ENCODE data around the gene NDUFB11.
"Not testable (repeated sequence)": the region's sequence is repeated elsewhere in the genome, so short reads cannot be mapped to it uniquely, and the experiment has no call there.

The NDUFB11 gene

DNA sequence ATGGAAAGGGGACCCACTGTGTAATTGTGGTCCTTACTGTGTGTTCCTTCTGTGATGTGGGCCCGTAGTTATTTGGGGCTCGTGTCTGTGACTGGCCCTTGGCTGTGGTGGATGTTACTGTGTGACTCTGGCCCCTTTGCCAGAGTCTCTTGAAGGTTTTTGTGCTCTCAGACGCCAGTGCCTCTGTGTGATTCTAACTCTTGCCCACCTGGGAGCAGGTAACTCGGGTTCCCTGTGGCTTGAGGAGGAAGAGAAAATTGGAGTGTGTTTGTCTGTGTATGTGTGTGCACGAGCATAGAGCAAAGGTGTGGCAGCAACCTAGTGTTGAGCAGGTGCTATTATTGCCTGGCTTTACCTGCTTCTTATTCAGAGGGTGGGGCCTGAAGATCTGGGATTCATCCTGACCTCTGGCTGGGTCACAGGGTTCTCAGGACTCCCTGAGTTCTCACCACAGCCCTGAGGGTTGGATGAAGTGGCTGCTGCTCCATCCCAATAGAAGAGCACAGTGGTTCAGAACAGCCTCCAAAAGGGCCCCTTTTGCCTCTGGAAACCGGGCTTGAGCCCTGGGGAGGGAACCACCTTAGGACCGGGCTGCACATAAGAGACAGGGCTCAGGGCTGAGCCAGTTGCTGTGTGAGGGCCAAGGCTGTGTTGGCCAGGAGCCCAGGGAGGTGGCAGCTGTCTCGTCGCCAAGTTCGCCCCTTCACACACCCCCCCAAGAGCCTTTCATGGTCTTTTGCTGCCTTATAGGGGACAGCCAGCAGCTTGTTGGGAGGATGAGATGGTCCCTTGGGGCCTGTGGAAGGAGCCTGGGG, 1.8 kb upstream of the NDUFB11 start:
- no peak for DNase-seq (ENCODE audit: low read depth in 2 of 2)

DNA sequence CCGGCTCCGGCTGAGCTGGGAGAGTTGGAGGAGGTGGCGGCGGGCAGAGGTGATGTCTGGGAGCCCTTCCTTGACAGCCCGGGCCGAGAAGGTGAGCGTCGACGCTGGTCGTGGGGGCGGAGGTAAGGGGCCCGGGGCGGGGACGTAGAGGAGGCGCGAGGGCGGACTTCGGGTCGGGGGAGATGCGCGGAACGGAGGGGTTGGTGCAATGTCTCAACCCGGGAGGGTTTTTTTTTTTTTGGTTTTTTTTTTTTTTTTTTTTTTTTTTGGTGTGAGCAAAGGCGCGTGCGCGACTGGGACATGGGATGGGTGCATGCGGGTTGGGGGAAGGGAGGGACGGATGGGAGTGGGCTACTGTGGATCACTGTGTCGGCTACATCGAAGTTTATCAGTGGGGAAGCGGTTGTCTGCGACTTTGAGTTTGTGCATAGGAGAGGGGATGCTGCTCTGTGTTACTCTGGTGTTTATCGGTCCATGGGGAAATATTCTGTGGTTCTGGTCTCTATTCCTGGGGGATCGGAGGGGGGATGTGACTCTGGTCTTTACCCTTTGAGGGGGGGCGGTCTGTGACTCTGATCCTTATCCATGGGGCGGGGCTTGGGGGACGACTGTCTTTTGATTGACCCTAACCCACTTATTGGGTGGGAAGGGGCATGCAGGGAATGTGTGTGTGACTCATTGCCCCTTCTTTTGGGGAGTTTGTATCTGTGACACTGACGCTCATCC, 1.1 kb upstream of the NDUFB11 start:
- no peak for DNase-seq (ENCODE audit: low read depth in 2 of 2)

DNA sequence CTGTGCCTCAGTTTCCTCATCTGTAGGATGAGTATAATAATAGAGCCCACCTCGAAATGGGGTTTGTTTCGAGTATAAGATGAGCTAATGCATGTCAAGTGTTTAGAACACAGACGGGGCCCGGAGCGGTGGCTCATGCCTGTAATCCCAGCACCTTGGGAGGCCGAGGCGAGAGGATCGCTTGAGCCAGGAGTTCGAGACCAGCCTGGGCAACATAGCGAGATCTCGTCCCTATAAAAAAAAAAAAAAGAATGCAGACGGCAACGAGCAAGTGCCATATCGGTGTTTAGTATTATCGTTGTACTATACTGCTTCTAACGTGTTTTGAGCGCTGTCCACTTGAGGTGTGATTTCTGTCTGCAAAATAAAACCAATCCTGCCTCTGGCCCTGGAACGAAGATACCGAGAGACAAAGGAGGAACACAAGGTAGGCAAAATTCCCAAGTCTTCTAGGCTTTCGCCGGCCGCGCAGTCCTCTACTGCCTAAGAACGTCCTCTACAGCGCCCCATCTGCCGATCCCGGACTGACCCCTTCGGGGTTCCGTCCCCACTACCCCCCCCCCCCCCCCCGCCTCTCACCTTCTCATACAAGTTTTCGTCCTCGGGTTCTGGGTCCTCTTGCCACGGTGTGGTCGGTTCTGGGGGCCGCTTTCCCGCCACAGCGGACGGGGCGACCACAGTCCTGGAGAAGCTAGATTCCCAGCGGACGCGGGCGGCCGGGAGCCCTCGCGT, 442 bp downstream of the NDUFB11 start:
- no peak for DNase-seq (ENCODE audit: low read depth in 2 of 2)

DNA sequence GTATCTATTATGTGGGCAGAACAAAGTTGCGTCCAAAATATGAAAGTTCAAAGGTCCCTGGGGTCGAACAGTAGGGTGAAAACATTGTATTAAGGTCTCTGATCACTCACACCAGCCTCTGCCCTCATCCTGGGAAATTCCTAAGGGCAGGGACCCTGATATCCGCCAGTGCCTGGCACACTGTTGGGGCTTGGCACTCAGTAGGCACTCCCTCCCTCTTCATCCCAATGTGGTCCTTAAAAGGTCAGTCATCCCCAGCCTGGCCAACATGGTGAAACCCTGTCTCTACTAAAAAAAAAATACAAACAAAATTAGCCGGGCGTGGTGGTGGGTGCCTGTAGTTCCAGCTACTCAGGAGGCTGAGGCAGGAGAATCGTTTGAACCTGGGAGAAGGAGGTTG, 6.3 kb downstream of the NDUFB11 start:
- no peak for DNase-seq (ENCODE audit: low read depth in 2 of 2)

DNA sequence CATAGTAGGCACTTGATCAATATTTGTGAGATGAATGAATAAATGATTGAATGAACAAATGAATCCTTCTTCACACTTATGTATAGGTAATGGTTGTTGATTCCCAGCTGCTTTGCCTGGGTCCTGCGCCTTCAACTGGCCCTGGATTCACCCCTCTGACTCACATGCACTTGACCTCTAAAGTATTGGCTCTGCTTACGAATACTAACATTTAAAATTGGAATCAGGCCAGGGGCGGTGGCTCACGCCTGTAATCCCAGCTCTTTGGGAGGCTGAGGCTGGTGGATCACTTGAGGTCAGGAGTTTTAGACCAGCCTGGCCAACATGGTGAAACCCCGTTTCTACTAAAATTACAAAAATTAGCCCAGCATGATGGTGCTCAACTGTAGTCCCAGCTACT, 8.9 kb downstream of the NDUFB11 start:
- not testable (repeated sequence) for DNase-seq (ENCODE audit: low read depth in 2 of 2)

DNA sequence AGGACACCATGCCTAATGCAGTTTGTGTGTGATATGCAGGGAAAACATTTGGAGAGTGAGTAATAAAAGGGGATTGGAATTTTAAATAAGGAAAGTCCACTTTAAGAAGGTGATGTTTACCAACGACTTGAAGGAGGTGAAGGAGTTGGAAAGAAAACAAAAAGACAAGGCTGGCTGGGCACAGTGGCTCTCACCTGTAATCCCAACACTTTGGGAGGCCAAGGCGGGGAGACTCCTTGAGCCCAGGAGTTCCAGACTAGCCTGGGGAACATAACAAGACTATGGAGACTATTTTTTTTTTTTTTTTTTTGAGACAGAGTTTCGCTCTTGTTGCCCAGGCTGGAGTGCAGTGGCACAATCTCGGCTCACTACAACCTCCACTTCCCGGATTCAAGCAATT, 11.0 kb downstream of the NDUFB11 start:
- DNase-seq (ENCODE audit: low read depth in 2 of 2), result no peak

DNA sequence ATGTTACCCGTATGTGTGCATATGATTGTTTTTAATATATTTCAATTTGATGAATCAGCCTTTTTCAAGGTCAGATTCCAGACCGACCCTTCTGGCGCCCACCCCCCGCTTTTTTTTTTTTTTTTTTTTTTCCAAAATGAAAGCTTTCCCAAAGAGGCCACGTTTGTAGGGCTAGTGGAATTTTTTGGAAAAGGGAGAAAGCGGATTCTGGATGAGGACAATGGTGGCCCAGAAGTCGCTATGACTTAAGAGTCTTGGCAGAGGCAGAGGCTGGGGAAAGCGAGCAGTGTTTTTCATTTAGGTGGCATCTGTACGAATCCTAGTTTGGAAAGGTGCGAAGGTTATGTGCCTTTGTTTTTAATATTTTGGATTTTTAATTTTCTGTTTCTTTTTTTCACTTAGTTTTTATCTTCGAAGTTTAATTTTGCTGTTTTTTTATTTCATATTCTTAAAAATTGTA, 14.6 kb downstream of the NDUFB11 start:
- DNase-seq (ENCODE audit: low read depth in 2 of 2), result no peak

DNA sequence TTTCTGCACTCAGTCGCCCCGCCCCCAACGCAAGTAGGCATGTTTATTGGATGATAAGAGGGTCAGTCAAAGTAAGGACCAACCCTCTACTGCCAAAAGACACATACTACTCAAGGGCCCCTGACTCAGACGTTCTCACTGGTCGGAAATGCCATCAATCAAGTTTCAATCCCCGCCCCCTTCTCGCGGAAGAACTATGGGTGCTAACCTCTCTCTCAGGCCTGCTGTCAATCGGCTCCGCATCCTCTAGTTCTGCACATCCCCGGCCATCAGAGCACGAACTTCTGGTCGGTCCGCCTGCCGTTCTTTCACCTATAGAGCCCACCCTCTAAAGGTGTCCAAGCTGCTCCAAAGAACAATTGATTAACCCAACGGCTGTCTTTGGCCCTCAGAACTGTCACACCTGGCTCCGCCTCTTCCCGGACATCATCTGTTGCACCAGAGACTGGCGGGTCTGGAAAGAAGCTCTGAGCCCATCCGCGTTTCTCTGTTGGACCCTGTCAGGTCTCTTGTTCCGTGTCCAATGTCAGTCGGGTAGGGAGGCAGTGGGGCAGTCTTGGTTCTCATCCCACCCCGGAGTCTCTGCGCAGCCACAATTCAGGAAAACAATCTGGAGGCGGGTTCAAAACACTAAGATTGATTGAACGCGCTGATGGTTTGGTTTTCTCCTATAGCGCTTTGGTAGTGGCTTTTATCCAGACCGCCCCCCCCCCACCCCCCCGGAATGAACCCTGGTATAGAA, 15.2 kb downstream of the NDUFB11 start:
- peak; percentile 74 to 76 for DNase-seq (ENCODE audit: low read depth in 2 of 2)

DNA sequence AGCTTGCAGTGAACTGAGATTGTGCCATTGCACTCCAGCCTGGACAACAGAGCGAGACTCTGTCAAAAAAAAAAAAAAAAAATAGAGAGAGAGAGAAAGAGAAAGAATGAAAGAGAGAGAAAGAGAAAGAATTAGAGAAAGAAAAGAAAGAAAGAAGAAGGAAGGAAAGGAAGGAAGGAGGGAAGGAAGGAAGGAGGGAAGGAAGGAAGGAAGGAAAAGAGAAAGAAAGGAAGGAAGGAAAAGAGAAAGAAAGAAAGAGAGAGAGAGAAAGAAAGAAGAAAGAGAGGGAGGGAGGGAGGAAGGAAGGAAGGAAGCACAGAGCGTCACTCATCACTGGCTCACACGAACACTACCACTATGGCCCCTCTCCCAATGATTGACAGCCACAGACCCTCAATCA, 20.0 kb downstream of the NDUFB11 start:
- not testable (repeated sequence) for DNase-seq (ENCODE audit: low read depth in 2 of 2)

DNA sequence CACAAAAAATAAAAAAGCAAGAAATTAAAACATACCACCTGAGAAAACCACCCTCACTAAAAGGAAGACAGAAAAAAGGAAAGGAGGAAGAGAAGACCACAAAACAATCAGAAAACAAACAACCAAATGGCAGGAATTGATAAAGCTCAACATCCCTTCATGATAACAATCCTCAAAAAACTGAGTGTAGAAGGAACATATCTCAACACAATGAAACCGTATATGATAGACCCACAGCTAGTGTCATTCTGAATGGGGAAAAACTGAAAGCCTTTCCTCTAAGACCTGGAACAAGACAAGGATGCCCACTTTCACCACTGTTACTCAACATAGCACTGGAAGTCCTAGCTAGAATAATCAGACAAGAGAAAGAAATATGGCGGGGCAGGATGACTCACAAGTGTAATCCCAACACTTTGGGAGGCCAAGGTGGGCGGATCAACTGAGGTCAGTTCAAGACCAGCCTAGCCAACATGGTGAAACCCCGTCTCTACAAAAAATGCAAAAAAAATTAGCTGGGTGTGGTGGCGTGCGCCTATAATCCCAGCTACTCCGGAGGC, 27.9 kb downstream of the NDUFB11 start:
- not testable (repeated sequence) for DNase-seq (ENCODE audit: low read depth in 2 of 2)

DNA sequence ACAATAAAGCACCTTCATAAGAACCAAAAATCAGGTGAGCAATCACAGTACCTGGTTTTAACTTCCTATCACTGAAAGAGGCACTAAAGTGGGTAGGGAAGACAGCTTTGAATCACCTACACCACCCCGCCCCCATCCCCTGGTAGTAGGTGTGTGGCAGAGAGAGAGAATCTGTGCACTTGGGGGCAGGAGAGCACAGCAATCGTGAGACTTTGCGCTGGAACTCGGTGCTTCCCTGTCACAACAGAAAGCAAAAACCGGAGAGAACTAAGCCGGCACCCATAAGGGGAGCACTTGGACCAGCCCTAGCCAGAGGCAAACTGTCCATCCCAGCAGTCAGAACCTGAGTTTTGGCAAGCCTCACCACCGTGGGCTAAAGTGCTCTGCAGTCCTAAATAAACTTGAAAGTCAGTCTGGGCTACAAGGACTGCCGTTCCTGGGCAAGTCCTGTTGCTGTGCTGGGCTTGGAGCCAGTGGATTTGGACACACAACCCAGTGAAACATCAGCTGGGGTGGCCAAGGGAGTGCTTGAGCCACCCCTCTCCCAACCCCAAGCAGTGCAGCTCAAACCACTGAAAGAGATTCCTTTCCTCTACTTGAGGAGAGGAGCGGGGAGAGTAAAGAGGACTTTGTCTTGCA, 32.1 kb downstream of the NDUFB11 start:
- no peak for DNase-seq (ENCODE audit: low read depth in 2 of 2)

DNA sequence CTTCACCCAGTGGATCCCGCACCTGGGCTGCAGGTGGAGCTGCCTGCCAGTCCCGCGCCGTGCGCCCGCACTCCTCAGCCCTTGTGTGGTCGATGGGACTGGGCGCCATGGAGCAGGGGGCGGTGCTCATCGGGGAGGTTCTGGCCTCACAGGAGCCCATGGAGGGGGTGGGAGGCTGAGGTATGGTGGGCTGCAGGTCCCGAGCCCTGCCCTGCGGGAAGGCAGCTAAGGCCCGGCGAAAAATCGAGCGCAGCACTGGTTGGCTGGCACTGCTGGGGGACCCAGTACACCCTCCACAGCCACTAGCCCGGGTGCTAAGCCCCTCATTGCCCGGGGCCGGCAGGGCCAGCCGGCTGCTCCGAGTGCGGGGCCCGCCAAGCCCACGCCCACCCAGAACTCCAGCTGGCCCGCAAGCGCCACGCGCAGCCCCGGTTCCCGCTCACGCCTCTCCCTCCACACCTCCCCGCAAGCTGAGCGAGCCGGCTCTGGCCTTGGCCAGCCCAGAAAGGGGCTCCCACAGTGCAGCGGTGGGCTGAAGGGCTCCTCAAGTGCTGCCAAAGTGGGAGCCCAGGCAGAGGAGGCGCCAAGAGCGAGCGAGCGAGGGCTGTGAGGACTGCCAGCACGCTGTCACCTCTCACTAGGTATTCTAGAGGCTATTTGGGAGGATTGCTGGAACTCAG, 33.4 kb downstream of the NDUFB11 start:
- not testable (repeated sequence) for DNase-seq (ENCODE audit: low read depth in 2 of 2)

DNA sequence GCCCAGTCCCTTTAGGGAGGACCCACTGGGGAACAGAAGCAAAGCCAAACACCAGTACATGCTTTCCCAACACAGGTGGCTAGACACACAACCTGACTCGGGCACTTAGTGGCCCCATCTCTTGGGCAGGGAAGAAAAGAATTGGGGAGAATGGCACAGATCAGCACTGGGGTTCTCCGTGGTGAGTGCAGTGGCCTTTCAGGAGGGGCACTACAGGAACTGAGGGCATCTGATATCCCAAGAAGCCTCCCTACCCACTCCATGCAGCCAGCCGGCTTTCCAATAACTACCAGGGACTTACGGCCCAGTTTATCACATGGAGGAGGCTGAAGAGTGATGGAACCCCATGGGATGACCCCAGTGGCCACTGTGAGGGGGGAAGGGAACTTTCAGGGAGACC, 43.3 kb downstream of the NDUFB11 start:
- DNase-seq (ENCODE audit: low read depth in 2 of 2), result no peak

DNA sequence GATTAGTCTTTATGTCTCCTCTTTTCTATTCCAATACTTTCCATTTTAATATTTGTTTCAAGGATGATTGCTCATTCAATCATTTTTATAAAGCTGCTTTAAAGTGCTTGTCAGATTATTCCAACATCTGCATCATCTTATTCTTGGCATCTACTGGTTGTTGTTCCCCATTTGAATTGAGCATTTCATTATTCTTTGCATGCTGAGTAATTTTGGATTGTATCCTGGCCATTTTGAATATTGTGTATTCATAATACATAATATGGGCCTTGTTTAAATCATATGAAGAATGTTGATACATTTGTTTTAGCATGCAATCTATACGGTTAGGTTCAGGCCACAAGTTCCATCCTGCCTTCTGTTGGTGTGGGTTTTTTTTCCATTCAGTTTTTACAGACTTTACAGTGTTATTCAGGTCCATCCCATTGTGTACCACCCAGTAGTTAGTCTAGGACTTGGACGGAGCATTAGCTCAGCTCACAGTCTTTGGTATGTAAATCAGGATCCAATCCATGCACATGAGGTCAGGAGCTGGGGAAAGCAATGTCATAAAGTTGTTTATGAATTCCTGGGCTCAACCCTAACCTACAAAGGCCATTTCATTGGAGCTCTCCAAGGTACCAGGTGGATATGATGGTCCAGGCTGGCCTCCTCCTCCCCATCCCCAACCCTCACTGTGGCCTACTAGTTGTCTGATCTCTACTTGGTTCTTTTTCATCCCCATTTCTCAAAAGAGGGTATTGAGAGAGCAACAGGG, 46.0 kb downstream of the NDUFB11 start:
- no peak for DNase-seq (ENCODE audit: low read depth in 2 of 2)

DNA sequence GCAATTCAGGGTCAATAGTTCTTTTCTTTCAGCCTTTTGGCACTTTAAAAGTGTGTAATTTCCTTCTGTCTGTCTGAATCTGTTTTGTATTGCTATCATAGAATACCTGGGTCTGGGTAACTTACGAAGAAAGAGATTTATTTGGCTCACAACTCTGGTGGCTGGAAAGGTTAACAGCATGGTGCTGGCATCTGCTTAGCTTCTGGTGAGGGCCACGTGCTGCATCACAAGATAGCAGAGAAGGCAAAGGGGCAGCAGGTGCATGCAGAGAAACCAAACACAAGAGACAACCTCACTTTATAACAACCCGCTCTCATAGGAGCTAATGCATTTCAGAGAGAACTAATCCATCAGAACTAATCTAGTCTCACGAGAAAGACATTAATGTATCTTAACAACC, 47.5 kb downstream of the NDUFB11 start:
- no peak for DNase-seq (ENCODE audit: low read depth in 2 of 2)

DNA sequence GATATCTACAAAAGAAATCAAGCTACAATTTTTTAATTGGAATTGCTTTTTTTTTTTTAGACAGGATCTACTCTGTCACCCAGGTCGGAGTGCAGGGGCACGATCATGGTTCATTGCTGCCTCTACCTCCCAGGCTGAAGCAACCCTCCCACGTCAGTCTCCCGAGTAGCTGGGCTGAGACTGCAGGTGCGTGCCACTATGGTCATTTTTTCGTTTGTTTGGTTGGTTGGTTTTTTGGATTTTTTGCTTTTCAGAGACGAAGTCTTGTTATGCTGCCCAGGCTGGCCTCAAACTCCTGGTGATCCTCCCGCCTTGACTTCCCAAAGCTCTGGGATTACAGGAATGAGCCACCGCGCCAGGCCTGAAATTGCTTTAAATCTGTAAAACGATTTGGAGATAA, 50.6 kb downstream of the NDUFB11 start:
- no peak for DNase-seq (ENCODE audit: low read depth in 2 of 2)

DNA sequence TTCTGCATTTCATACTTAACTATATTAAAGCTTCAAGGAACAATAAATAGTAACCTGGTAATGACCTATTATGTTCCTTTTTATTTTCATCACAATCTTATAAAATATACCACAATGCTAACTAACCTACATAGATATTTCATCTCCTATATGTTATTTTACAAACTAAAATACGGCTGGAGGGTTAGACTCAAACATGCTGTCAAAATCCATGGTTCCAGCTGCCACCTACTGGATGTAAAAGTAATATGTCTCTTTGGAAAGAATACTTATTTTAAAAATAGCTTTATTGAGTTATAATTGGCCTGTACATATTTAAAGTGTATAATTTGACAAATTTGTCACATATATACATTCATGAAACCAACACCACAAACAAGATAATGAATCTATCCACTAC, 51.3 kb downstream of the NDUFB11 start:
- no peak for DNase-seq (ENCODE audit: low read depth in 2 of 2)
